MM.1S (cell line): ENCODE measurements around the gene ITPR1.

Experiments
- EZH2 ChIP-seq: fragments of 300-600 bp; sonication (generic); optimal IDR thresholded peaks from 2 replicates; pipeline ENCODE3; 2017; ENCODE audit warnings: low read depth, mild to moderate bottlenecking, antibody characterized with exemption, low read length, mixed read lengths
- EZH2phosphoT487 ChIP-seq: fragments of 300-600 bp; sonication (generic); IDR thresholded peaks from 2 replicates; pipeline ENCODE4 v1.6.1; 2018; ENCODE audit warnings: antibody characterized with exemption, low read length
- TF ChIP-seq, protein P1 (sequence below): fragments of 300-600 bp; sonication (generic); IDR thresholded peaks from 2 replicates; pipeline ENCODE4 v1.5.1; 2016; ENCODE audit warnings: antibody characterized with exemption, low read length, mixed read lengths

DNA sequence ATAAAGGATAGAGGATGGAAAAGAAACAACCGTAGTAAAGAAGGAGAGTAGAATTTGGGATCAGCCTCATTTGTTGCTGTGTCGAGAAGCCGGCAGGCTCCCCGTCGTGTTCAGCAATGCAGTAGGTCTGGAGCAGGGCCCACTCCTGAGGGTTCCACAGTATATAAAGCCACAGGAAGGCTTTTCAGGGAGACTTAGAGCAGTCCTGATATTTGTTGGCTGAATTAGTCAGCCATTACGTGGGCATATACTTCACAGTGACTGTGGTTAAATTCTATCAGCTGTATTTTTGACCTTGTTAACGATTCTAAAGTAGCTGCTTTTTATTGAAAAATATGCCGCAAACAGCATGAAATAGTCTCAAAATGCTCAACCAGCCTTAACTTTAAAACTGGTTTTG, 149.5 kb downstream of the ITPR1 start:
- TF ChIP-seq, protein P1, sequence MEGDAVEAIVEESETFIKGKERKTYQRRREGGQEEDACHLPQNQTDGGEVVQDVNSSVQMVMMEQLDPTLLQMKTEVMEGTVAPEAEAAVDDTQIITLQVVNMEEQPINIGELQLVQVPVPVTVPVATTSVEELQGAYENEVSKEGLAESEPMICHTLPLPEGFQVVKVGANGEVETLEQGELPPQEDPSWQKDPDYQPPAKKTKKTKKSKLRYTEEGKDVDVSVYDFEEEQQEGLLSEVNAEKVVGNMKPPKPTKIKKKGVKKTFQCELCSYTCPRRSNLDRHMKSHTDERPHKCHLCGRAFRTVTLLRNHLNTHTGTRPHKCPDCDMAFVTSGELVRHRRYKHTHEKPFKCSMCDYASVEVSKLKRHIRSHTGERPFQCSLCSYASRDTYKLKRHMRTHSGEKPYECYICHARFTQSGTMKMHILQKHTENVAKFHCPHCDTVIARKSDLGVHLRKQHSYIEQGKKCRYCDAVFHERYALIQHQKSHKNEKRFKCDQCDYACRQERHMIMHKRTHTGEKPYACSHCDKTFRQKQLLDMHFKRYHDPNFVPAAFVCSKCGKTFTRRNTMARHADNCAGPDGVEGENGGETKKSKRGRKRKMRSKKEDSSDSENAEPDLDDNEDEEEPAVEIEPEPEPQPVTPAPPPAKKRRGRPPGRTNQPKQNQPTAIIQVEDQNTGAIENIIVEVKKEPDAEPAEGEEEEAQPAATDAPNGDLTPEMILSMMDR, result no peak
- TF ChIP-seq EZH2 (no peak), EZH2phosphoT487 (no peak)
